Breast epithelium (tissue), 3 donors: ENCODE results near the gene FAXC.

ENCODE experiments used
- POLR2A ChIP-seq: fragments of 450-650 bp; IDR thresholded peaks from one replicate; pipeline ENCODE4 v1.6.1; 2016; ENCODE audit warnings: antibody characterized with exemption, mild to moderate bottlenecking, moderate library complexity
- POLR2AphosphoS5 ChIP-seq, 3 donors: sonication (generic); formaldehyde crosslinking; IDR thresholded peaks; one replicate each; pipeline ENCODE4 v1.6.1; 2017; ENCODE audit warnings: antibody characterized with exemption in 3 of 3
- TF ChIP-seq, protein P1 (sequence below), 3 donors: fragments of 450-650 bp; IDR thresholded peaks; one replicate each; pipeline ENCODE4 v1.5.1; 2016 to 2017; ENCODE audit warnings: antibody characterized with exemption in 3 of 3, mild to moderate bottlenecking in 3 of 3, moderate library complexity in 3 of 3

DNA sequence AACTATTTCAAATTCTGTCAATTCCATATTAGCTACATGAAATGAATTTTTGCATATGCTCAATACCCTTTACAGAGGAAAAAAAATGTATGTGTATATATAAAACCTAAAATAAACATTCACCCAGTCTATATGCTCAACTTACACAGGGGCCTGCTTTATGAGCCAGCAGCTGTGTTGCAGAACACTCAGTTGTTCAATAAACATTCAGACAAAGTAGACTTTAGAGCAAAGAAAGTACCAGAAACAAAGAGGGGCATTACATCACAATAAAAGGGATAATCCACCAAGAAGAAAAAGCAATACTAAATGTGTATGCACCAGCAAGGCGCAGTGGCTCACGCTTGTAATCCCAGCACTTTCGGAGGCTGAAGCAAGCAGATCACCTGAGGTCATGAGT is 35.0 kb upstream of the FAXC start:
- TF ChIP-seq, protein P1, sequence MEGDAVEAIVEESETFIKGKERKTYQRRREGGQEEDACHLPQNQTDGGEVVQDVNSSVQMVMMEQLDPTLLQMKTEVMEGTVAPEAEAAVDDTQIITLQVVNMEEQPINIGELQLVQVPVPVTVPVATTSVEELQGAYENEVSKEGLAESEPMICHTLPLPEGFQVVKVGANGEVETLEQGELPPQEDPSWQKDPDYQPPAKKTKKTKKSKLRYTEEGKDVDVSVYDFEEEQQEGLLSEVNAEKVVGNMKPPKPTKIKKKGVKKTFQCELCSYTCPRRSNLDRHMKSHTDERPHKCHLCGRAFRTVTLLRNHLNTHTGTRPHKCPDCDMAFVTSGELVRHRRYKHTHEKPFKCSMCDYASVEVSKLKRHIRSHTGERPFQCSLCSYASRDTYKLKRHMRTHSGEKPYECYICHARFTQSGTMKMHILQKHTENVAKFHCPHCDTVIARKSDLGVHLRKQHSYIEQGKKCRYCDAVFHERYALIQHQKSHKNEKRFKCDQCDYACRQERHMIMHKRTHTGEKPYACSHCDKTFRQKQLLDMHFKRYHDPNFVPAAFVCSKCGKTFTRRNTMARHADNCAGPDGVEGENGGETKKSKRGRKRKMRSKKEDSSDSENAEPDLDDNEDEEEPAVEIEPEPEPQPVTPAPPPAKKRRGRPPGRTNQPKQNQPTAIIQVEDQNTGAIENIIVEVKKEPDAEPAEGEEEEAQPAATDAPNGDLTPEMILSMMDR (IDR thresholded peaks at IDR 0.05): no peak
- TF ChIP-seq POLR2A (no peak), POLR2AphosphoS5 (IDR thresholded peaks at IDR 0.05) (no peak)
